K562 (cell line): ENCODE results near the gene BLTP2. TPM values are rescaled to one million over a fixed set of nuclear protein-coding genes. Genes with fewer than 3 reads are reported as not detected.

Experiments
- CBFA2T3 ChIP-seq: fragments of 450-650 bp; IDR thresholded peaks from 2 replicates; pipeline ENCODE4 v1.6.1; 2017
- CBFB ChIP-seq: sonication (generic); formaldehyde crosslinking; IDR thresholded peaks from 2 replicates; pipeline ENCODE4 v1.4.0; 2020; ENCODE audit warnings: mild to moderate bottlenecking, missing genetic modification reagents
- CREB1 ChIP-seq, 2 experiments: sonication (generic) in 1 of 2; formaldehyde crosslinking in 1 of 2; IDR thresholded peaks; 2 replicates each; pipeline versions ENCODE4 v1.6.1 to v1.8.0; 2012 to 2022; ENCODE audit warnings: inconsistent platforms in 1 of 2, mild to moderate bottlenecking in 1 of 2, missing genetic modification reagents in 1 of 2, moderate library complexity in 1 of 2
- GABPB2 ChIP-seq: fragments of 250-450 bp; sonication (Bioruptor Pico); conservative IDR thresholded peaks from 2 replicates; pipeline ENCODE4 v1.5.1; 2021; ENCODE audit warnings: mild to moderate bottlenecking
- GTF3C2 ChIP-seq: IDR thresholded peaks from 3 replicates; pipeline ENCODE4 v1.6.1; 2011; ENCODE audit warnings: borderline replicate concordance, mild to moderate bottlenecking, moderate library complexity; ENCODE audit not compliant: insufficient read length; ENCODE audit errors: extremely low read depth
- KLF16 ChIP-seq: IDR thresholded peaks from 2 replicates; pipeline ENCODE4 v1.6.1; 2016; ENCODE audit warnings: antibody characterized with exemption
- PHF8 ChIP-seq: fragments of 200-600 bp; sonication (generic); IDR thresholded peaks from 2 replicates; pipeline ENCODE4 v1.6.1; 2012; ENCODE audit warnings: mixed run types, mild to moderate bottlenecking, inconsistent platforms, low read length, moderate library complexity, borderline replicate concordance
- REST ChIP-seq, 2 experiments: fragments of 450-650 bp; formaldehyde crosslinking in 1 of 2; IDR thresholded peaks; 2 replicates each; pipeline versions ENCODE4 v1.4.0 to v1.6.1; 2014 to 2020; ENCODE audit warnings: mild to moderate bottlenecking in 2 of 2, borderline replicate concordance in 1 of 2, low read depth in 1 of 2
- SFPQ ChIP-seq: fragments of 200-400 bp; formaldehyde crosslinking; IDR thresholded peaks from 2 replicates; pipeline ENCODE4 v1.6.1; 2017; ENCODE audit warnings: mild to moderate bottlenecking, low read depth, low read length, moderate library complexity
- TARDBP ChIP-seq: fragments of 450-650 bp; IDR thresholded peaks from 2 replicates; pipeline ENCODE4 v1.6.1; 2016
- ZFX ChIP-seq: sonication (generic); formaldehyde crosslinking; IDR thresholded peaks from 2 replicates; pipeline ENCODE4 v1.8.0; 2022; ENCODE audit warnings: mild to moderate bottlenecking, missing genetic modification reagents, moderate library complexity
- polyA plus RNA-seq, 8 experiments: library from polyadenylated mRNA; depleted of rRNA in 4 of 8; stranded (reverse) in 5 of 8; unstranded in 3 of 8; fragments of >200 nt; fragmentation: Nextera tagmentation in 2 of 8; fragmentation: Illumina TruSeq in 1 of 8; extraction: Ambion mirVana in 2 of 8; extraction: Trizol in 1 of 8; gene quantifications; 2 replicates each; pipeline versions ENCODE4 v1.2.1 to v1.2.3, GENCODE V29; 2011 to 2014; ENCODE audit warnings: inconsistent platforms in 1 of 8, missing spikeins in 1 of 8
- total RNA-seq, 7 experiments: library from RNA; depleted of rRNA in 6 of 7; stranded (reverse); fragments of >200 nt in 6 of 7; fragmentation: Illumina TruSeq in 2 of 7; extraction: Trizol in 2 of 7; gene quantifications; 2 replicates each; pipeline versions ENCODE4 v1.2.1 to v1.2.3, GENCODE V29; 2011 to 2021; ENCODE audit warnings: low replicate concordance in 1 of 7

The BLTP2 gene
- total and polyA plus RNA-seq, 9 of the 15 experiments (the other 6 are each of a cell fraction or from before 2014, with no cell fraction given), result 14.7 to 174 (median 103) TPM

- TF ChIP-seq PHF8, result no peak
- no peak for TF ChIP-seq GTF3C2
- TF ChIP-seq GABPB2 (CRISPR knock-in tag), result no peak
- no peak for TF ChIP-seq SFPQ
- peak; percentile 16; the same call in 1 of the 2 replicates for TF ChIP-seq REST (IDR thresholded peaks at IDR 0.05; ENCODE audit: borderline replicate concordance)
- TF ChIP-seq REST (CRISPR knock-in tag; IDR thresholded peaks at IDR 0.05; ENCODE audit: low read depth), result no peak
- no peak for TF ChIP-seq CREB1 (IDR thresholded peaks at IDR 0.05)
- TF ChIP-seq CREB1 (CRISPR knock-in tag; IDR thresholded peaks at IDR 0.05), result no peak
- 0 out of 2 replicates have a peak, but pooled peaks have one; percentile 2 for TF ChIP-seq KLF16
- TF ChIP-seq TARDBP, result no peak
- TF ChIP-seq CBFA2T3, result no peak
- TF ChIP-seq ZFX, result no peak
- TF ChIP-seq CBFB (CRISPR knock-in tag), result no peak
These were observed 773 bp downstream of the BLTP2 start (continued) for GRCh38 chr17:28643983-28644786.
